Measurements from ENCODE around the gene NRROS.
"Not testable (repeated sequence)": the region's sequence is repeated elsewhere in the genome, so short reads cannot be mapped to it uniquely, and the experiment has no call there.

Gene NRROS

DNA sequence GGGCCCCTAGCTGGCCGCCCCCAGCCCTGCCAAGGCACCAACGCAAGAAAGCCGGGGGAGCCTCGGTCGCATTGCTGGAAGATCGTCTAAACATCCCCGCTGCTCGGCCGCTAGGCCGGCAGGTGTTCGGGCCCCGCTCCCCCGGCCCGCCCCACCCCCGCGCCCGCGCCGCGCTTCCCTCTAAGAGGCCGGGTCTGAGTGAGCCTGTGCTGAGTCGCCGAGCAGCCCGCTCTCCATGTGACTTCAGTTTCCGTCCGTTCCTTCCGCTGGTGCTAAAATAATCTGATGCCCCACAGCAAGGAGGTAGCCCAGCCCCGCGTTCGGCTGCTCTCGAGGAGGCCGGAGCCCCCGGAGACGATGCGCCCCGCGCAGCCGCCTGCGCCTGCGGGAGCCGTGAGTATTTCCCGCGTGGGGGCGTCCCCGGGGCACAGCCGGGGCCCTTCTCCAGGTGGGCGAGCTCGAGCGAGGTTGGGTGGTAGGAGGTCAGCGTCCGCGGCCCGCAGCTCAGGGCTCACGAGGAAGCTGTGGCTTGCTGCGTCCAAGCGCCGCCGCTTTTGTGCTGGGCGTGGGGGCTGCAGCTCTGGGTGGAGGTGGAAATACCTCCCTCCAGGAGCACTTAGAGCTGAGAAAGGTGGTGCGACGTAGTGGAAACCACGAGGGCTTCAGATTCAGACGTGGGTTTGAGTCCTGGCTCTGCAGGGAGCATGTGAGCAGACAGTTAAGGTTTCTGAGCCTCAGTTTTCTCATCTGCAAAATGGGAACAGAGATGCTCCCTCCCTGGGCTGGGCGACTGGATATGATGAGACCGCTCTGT lies at the start of gene NRROS:
Gene NRROS (plus strand): TSS at position 212 of the 814 bp plus-strand sequence. CDS start 14,846 bp downstream, outside the sequence.
- peak; percentile 49 for DNase-seq (ENCODE audit: low spot score)

DNA sequence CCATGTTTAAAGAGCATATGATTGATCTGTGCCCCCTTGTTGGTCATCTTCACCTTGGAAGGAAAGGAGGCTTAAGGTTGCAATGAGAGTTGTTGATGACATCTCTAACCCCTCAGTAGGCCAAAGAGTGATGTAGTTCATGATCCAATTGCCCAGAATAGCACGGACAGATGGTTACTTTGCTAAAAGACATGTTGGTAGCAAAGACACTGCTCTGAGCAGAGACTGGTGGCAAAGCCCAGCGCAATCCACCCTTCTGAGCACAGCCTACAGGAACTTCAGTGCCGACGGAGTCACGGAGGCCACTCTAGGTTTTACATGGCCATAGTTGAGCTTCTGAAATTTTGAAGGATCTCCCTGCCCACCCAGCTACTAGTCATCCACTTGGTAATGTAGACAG lies 49.2 kb upstream of the NRROS start:
- no peak for DNase-seq (ENCODE audit: low spot score)

DNA sequence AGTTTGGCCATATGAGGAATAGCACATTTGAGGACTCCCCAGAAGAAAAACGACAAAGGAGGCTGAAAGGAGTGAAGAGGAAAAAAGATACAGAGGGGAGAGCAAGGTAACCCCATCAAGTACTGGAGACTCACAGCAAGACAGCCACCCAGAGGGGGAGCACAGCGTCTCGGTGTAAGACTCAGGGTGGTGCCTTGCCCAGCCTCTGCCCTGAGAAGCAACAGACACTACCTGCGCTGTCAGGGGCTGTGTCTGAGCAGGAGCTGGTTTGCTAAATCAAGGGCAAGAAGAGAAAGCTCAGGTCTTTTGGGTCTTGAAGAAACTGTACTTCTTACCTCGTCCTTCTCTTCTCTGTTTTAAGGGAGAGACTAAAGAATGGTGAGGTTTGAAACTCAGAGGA lies 43.1 kb upstream of the NRROS start:
- DNase-seq (ENCODE audit: low spot score), result no peak

DNA sequence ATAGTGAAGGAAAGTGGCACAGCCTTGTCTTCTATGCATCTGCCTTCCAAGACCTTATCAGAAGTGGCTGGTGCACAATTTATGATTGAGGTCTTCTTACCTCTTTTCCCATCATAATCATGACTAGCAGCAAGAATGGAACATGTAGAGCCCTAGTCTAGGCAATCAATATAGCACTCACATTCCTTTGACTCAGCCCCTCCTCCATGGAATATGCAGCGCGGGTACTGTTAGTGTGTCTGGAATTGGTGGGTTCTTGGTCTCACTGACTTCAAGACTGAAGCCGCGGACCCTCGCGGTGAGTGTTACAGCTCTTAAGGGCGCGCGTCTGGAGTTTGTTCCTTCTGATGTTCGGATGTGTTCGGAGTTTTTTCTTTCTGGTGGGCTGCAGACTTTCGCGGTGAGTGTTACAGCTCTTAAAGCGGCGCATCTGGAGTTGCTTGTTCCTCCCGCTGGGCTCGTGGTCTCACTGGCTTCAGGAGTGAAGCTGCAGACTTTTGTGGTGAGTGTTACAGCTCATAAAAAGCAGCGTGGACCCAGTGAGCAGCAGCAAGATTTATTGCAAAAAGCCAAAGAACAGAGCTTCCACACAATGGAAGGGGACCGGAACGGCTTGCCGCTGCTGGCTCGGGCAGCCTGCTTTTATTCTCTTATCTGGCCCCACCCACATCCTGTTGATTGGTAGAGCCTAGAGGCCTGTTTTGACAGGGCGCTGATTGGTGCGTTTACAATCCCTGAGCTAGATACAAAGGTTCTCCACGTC lies 41.3 kb upstream of the NRROS start:
- DNase-seq (ENCODE audit: low spot score), result not testable (repeated sequence)

DNA sequence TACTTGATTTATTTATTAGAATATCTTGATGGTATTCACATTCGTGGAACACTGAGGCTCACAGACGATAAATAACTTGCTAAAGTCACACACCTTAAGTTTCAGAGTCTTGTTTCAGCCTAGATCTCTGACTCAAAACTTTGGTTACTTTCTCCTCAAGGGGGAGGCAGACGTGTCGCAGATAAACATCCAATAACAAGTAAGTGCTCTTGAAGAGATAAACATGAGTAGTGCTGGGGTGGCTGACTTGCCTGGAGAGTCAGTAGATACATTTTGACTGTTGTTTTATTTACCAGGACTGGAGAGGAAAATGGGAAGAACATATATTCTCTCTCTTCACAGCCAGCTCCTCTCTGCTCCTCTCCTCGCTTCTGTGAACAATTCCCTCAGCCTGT lies 39.8 kb upstream of the NRROS start:
- no peak for DNase-seq (ENCODE audit: low spot score)

DNA sequence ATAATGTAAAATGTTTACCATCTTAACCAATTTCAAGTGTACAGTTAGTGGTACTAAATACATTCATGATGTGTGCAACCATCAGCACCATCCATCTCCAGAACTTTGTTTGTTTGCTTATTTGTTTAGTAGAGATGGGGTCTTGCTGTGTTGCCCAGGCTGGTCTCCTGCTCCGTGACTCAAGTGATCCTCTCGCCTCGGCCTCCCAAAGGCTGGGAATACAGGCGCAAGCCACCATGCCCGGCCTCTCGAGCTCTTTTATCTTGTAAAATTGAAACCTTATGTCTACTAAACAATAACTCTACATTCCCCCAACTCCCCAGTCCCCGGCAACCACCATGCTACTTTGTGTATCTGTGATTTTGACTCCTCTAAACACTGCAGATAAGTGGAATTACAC lies 39.1 kb upstream of the NRROS start:
- no peak for DNase-seq (ENCODE audit: low spot score)

DNA sequence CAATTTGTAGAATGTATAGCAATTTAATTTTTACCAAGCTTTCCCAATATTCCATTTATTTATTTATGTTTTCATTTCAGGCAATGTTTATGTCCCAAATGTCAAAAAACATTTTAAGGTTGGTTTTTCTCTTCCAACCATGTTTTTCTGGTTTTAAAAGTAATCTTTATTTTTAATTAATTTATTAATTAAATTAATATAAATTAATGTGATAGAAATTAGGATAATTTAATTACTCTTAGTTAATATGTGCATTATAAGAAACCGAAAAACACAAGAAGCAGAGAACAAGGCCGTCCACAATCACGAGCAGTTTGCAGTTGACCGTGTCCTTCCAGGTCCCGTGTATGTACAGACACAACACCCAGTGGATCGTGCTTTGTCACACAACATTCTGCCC lies 36.8 kb upstream of the NRROS start:
- DNase-seq (ENCODE audit: low spot score), result no peak

DNA sequence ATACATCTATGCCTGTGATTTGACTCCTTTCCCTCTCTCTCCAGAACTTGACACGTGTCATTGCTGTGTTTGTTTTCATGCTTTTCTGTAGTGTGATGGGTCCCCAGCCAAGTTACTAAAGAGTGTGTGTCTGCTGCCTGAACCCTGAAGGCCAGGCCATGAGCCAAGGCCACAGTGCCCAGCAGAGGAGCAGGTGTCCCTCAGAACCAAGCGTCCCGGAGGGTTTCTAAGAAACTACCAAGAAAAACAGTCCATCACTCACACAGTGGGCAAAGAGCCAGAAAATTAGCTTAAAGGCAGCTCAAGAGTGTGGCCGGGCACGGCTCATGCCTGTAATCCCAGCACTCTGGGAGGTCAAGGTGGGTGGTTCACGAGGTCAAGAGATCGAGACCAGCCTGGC lies 35.8 kb upstream of the NRROS start:
- no peak for DNase-seq (ENCODE audit: low spot score)

DNA sequence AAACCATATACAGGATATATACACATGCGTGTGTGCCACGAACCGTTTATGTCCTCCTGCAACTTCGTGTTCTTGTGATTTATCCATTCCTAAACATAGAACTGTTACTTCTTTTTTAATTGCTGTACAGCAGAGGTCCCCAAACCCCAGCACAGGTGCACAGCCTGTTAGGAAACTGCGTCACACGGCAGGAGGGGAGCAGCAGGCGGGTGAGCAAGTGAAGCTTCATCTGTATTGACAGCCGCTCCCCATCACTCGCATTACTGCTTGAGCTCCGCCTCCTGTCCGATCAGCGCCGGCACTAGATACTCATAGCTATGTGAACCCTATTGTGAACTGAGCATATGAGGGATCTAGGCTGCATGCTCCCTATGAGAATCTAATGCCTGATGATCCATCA lies 34.9 kb upstream of the NRROS start:
- no peak for DNase-seq (ENCODE audit: low spot score)

DNA sequence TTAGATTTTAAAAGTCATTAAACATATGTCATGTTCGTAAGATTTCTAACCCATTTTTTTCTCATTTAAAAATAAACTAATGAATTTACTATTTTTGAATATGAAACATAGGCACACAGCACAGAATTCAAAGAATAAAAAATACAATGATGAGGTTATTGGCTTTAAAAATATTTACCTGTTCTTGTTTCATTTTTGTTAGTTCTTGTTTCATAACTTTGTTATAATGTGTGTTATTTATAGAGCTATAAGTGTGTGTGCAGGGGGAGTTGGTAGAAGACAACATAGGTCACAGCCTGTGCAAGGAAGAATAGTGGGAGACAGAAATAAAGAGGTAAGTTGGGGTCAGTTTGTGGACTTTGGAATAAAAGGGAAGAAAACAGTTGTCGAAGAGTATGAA lies 30.8 kb upstream of the NRROS start:
- DNase-seq (ENCODE audit: low spot score), result no peak

DNA sequence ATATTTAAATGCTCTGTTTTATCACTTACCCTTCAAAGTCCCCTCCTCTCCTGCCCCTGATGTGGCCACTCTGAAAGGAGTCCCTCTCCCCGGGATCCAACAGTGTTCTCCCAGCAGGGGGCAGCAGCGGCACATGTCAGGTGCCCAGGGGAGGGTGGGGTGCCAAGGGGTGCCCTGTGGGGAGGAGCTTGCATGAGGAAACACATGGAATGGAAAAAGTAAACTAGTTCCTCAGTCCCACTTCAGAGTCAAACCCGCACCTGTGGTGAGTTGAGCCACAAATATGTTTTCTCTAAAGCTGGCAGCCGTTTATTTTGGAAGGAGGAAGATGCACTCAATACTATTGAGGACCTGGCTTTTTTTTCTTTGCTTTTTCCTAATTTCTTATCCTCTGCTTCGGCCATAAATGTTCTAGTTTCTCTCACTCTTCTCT lies 30.1 kb upstream of the NRROS start:
- DNase-seq (ENCODE audit: low spot score), result peak; percentile 77

DNA sequence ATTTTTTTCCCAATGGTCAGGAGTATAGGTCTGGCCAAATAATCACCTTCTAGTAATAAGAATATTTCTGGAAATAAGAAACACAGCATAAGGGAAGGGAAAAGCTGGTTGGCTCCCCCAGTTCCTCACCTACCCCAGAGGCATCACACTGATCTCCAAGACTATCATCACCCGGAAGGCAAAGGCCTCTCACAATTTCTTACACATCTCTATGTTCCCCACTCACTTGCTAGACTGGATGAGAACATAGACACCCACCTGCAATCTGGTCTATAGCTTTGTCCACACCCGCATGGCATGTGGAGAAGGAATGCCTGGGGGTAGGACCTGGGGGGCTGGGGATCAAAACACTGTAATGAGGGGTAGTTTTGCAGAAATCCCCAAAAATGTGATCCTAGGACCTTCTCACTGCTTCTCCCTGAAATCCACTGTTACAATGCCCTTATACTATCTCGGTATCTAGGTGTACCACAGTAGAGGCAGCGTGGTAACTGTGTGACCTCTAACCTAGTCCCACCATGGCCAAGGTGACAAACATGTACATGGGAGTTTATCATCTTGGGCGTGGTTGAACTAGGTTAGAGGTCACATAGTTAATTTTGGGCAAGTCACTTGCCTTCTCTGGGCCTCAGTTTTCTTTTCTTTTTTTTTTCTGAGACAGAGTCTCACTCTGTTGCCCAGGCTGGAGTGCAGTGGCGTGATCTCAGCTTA lies 29.5 kb upstream of the NRROS start:
- no peak for DNase-seq (ENCODE audit: low spot score)

DNA sequence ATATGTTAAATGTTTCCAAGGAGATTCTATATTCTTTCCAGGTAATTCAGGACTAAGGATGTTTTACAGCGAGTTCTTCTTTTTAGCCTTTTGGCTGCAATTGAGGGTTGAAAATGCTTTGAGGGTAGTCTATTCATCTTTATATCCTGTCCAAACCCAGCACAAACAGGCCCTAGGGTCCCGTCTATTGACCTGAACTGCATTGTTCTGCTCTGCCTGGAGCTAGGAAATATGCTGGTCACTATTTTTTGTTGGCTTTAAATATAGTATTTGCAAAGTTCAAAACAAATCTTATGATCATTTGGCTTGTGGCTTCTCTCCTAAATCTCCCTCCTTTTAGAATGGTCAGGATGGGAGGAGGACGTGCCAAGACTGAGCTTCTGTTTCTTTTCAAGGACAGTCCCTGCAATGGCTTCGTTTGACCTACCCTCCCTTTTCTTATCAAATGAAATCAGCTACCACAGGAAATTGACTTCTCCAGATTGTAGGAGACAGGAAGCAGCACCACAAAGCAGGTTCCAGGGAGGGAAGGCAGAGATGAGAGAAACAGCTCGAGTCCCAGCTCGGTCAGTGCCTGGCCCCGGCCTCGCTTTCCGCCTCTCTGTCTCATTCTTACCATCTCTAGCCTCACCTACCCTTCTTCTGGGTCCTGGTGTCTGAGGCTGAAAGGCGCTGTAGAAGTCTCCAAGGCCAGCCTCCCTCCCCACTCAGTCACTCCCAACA lies 27.6 kb upstream of the NRROS start:
- DNase-seq (ENCODE audit: low spot score), result no peak

DNA sequence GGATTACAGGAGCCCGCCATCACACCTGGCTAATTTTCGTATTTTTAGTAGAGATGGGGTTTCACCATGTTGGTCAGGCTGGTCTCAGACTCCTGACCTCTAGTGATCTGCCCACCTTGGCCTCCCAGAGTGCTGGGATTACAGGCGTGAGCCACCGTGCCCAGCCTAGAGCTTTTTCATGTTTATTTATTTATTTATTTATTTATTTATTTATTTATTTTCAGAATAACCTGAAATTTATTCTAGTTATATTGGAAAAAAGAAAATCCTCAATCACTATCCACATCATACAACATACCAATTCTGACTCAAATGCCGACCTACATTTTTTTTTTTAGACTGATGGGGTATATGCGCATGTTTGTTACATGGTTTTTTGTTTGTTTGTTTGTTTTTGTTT lies 24.3 kb upstream of the NRROS start:
- DNase-seq (ENCODE audit: low spot score), result not testable (repeated sequence)

DNA sequence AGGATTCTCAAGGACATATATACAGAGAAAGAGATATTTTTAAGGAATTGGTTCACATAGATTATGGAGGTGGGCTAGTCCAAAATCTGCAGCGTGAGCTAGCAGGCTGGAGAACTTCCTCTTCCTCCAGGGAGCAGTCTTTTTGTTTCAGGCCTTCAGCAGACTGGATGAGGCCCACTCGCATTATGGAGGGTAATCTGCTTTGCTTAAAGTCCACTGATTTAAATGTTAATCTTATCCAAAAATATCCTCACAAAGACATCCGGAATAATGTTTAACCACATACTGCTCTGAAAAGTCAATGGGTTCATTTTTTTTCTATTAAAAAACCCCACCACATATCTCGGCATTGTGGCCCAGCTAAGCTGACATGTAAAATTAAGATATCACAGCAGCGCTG lies 22.2 kb upstream of the NRROS start:
- no peak for DNase-seq (ENCODE audit: low spot score)

DNA sequence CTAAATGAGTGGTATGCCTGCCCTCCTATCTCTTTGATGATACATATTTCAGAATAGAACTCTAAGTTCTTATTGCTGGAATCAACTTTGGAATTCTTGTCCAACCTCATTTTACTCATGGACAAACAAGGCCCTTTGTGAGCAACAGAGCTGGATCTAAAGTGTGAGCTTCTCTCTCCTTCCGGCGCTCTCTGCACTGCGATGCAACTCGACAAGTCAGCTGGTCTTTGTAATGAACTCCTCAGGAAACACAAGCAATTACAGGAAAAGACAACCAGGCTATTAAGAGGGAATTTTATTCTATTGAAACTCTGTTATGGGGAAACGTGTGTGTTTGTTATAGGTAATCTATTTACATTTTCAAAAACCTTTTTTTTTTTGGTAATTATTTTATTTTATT lies 20.3 kb upstream of the NRROS start:
- no peak for DNase-seq (ENCODE audit: low spot score)

DNA sequence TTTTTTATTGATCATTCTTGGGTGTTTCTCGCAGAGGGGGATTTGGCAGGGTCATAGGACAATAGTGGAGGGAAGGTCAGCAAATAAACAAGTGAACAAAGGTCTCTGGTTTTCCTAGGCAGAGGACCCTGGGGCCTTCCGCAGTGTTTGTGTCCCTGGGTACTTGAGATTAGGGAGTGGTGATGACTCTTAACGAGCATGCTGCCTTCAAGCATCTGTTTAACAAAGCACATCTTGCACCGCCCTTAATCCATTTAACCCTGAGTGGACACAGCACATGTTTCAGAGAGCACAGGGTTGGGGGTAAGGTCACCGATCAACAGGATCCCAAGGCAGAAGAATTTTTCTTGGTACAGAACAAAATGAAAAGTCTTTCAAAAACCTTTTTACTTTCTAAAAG lies 19.9 kb upstream of the NRROS start:
- DNase-seq (ENCODE audit: low spot score), result not testable (repeated sequence)

DNA sequence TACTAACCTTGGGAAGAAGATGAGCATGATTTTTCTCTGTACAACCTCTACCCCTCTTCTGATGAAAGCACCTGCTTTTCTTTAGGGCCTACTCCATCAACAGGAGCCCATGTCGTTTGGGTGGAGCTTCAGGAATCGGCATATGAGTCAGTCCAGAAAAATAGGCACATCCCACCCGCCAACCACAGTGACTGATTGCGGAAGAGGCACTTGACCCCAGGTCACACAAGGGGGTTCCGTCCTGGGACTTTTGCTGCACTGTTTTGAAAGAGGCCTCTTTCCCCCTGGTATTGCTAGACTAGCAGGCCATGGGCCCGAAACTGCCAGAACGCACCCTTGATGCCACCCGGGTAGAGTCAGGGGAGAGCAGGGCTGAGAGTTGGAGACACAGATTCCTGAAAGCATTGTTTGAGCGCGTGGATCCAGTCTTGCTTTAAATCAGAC lies 19.3 kb upstream of the NRROS start:
- no peak for DNase-seq (ENCODE audit: low spot score)

DNA sequence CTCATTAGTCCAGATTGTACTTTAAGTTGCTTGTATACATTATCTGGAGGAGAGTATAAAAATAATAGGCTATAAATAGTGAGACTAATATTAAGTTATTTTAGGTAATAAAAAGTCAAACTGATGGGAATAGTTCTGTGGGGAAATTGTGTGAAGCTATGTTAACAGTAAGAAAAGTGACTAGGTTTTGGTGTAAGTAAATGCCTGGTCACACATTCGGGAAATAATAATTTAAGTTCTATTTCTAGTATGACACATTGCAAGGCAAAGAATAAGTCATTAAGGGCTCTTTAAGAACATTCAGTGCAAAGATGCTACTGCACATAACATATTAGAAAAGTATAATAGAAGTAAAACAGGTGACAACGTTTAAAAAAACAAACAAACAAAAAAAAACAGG lies 18.8 kb upstream of the NRROS start:
- no peak for DNase-seq (ENCODE audit: low spot score)

DNA sequence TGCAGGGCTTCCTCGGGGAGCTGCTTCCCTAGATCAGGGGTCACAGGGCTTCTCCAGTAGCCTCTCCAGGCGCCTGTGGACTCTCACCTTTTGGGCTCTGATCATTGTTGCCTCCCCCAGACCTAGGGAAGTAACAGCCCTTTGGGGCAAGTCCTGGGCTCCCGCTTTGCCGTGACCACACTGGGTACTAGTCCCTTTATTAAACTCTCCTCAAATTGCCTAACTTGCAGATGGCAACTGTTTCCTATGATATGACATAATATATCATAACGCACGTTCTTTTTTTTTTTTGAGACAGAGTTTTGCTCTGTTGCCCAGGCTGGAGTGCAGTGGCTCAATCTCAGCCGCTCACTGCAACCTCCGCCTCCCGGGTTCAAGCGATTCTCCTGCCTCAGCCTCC lies 17.9 kb upstream of the NRROS start:
- no peak for DNase-seq (ENCODE audit: low spot score)

DNA sequence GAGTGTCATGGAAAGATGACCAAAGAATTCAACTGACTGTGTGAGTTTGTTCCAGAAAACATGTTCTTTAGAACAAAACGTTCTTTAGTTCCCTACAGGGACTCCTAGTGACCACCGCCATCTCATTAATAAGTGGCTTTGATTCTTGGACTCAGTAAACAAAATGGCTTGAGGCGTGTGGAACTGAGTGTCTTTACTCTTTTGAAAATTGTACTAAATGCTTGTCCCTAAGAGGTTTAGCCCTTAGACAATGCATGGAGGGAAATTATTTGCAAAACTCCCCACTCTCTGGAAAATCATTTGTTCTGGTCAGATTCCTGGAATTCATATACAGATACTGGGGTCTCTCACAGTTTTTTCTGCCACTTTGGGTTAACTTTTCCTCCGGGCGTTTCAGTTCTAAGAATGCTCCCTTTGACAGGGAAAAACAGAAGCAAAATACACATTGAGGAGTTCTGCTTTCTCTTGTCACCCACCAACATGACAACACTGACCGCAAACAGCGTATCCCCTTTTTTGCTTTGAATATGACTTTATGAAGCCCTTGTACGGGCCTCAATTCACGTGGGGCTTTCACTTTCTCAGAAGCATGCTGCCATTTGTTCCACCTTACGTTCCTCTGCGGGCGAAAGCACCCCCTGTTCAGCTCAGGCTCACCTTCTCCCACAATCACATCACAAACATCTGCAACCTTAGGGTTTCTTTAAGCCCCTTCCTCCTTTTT lies 15.3 kb upstream of the NRROS start:
- no peak for DNase-seq (ENCODE audit: low spot score)

Data from globus pallidus (tissue), 1 donor.